SK-N-SH (cell line): ENCODE data around the gene VASN. TPM values are rescaled to one million over a fixed set of nuclear protein-coding genes. Genes with fewer than 3 reads are reported as not detected.

Experiments used
- CTCF ChIA-PET: fragments of 300-600, 350-600 bp; formaldehyde crosslinking; extraction: SDS; loops from one replicate; lab custom pipeline; 2021; lab: Yijun Ruan, JAX
- POLR2A ChIA-PET: fragments of 350-600 bp; sonication (Branson Sonifier 250); formaldehyde crosslinking; extraction: SDS; loops from one replicate; lab custom pipeline; 2020; ENCODE audit warnings: antibody characterized with exemption, inconsistent platforms; lab: Yijun Ruan, JAX
- DNase-seq: peaks from one replicate; pipeline ENCODE4 v3.0.0; 2012
- H2AFZ ChIP-seq: fragments of 200-600 bp; sonication (generic); 2 replicates; pipeline ENCODE4 v1.8.1; 2016; ENCODE audit warnings: antibody characterized with exemption, mild to moderate bottlenecking, low read depth
- H3F3A ChIP-seq: fragments of 200-600 bp; sonication (generic); replicated peaks from 2 replicates; pipeline ENCODE3; 2016; ENCODE audit warnings: antibody characterized with exemption, mild to moderate bottlenecking; ENCODE audit not compliant: insufficient read depth
- H3K27ac ChIP-seq, 2 experiments: fragments of 200-500 bp in 1 of 2; fragments of 200-600 bp in 1 of 2; sonication (Bioruptor generic) in 1 of 2; sonication (generic), shearing (Covaris generic) in 1 of 2; 2 replicates each; pipeline versions ENCODE4 v1.5.1 to v1.6.1; 2014 to 2016; ENCODE audit warnings: low read depth in 2 of 2, inconsistent platforms in 1 of 2, low read length in 1 of 2, mild to moderate bottlenecking in 1 of 2, mixed read lengths in 1 of 2
- H3K27me3 ChIP-seq: fragments of 200-600 bp; sonication (generic), shearing (Covaris generic); 2 replicates; pipeline ENCODE4 v1.6.1; 2016; ENCODE audit warnings: mixed run types; ENCODE audit not compliant: insufficient read depth
- H3K36me3 ChIP-seq, 2 experiments: fragments of 200-500 bp in 1 of 2; fragments of 200-600 bp in 1 of 2; sonication (Bioruptor generic) in 1 of 2; sonication (generic) in 1 of 2; replicated peaks in 1 of 2; 2 replicates each; pipeline versions ENCODE3 to v1.5.1; 2014 to 2016; ENCODE audit warnings: low read length in 1 of 2, mild to moderate bottlenecking in 1 of 2; ENCODE audit not compliant: insufficient read depth in 2 of 2, control insufficient read depth in 1 of 2
- H3K4me1 ChIP-seq, 2 experiments: fragments of 200-500 bp in 1 of 2; fragments of 200-600 bp in 1 of 2; sonication (Bioruptor generic) in 1 of 2; sonication (generic), shearing (Covaris generic) in 1 of 2; 2 replicates each; pipeline versions ENCODE4 v1.5.1 to v1.6.1; 2014 to 2016; ENCODE audit warnings: low read depth in 1 of 2, low read length in 1 of 2, mixed run types in 1 of 2; ENCODE audit not compliant: insufficient read depth in 2 of 2, control insufficient read depth in 1 of 2
- H3K4me2 ChIP-seq: fragments of 200-600 bp; sonication (generic), shearing (Covaris generic); 2 replicates; pipeline ENCODE4 v1.6.1; 2017; ENCODE audit warnings: mixed run types
- H3K4me3 ChIP-seq, 2 experiments: fragments of 200-500 bp in 1 of 2; fragments of 200-600 bp in 1 of 2; sonication (Bioruptor generic) in 1 of 2; sonication (generic), shearing (Covaris generic) in 1 of 2; 2 replicates each; pipeline versions ENCODE4 v1.5.1 to v1.8.1; 2014 to 2016; ENCODE audit warnings: low read depth in 2 of 2, inconsistent platforms in 1 of 2, low read length in 1 of 2, mild to moderate bottlenecking in 1 of 2, mixed read lengths in 1 of 2, moderate library complexity in 1 of 2
- H3K79me2 ChIP-seq: fragments of 200-600 bp; sonication (generic); 2 replicates; pipeline ENCODE4 v1.8.1; 2017; ENCODE audit warnings: mild to moderate bottlenecking; ENCODE audit not compliant: insufficient read depth
- H3K9ac ChIP-seq: fragments of 200-600 bp; sonication (generic); 2 replicates; pipeline ENCODE4 v1.6.1; 2017; ENCODE audit warnings: mixed run types
- H3K9me2 ChIP-seq: fragments of 200-600 bp; sonication (generic); 2 replicates; pipeline ENCODE4 v1.6.1; 2017; ENCODE audit warnings: mixed run types
- H3K9me3 ChIP-seq: fragments of 200-600 bp; sonication (generic); 2 replicates; pipeline ENCODE4 v1.6.1; 2017; ENCODE audit warnings: mixed run types, mild to moderate bottlenecking, moderate library complexity
- H4K20me1 ChIP-seq: fragments of 200-600 bp; sonication (generic); 2 replicates; pipeline ENCODE4 v1.6.1; 2017; ENCODE audit warnings: mild to moderate bottlenecking, mixed run types; ENCODE audit not compliant: insufficient read depth
- ELF1 ChIP-seq: IDR thresholded peaks from 2 replicates; pipeline ENCODE4 v1.4.0; 2012
- FOSL2 ChIP-seq: IDR thresholded peaks from 2 replicates; pipeline ENCODE4 v1.4.0; 2012; ENCODE audit warnings: low read depth, mild to moderate bottlenecking, moderate library complexity, borderline replicate concordance
- FOXM1 ChIP-seq: IDR thresholded peaks from 2 replicates; pipeline ENCODE4 v1.4.0; 2012; ENCODE audit warnings: low read depth, mild to moderate bottlenecking
- GABPA ChIP-seq: IDR thresholded peaks from 2 replicates; pipeline ENCODE4 v1.4.0; 2012; ENCODE audit warnings: low read depth, mild to moderate bottlenecking
- GATA2 ChIP-seq: sonication (generic); formaldehyde crosslinking; IDR thresholded peaks from 2 replicates; pipeline ENCODE4 v1.5.0; 2020; ENCODE audit warnings: mild to moderate bottlenecking, missing genetic modification reagents
- MEF2A ChIP-seq: IDR thresholded peaks from 2 replicates; pipeline ENCODE4 v1.4.0; 2012; ENCODE audit warnings: low read depth, borderline replicate concordance
- TCF12 ChIP-seq: IDR thresholded peaks from 2 replicates; pipeline ENCODE4 v1.4.0; 2012
- TEAD4 ChIP-seq: IDR thresholded peaks from 2 replicates; pipeline ENCODE4 v1.4.0; 2012; ENCODE audit warnings: mild to moderate bottlenecking, borderline replicate concordance; ENCODE audit not compliant: insufficient read depth
- WGBS: methylation state at CpG from one replicate; pipeline ENCODE4 v1.1.6; 2017; ENCODE audit warnings: low lambda C conversion rate; 5-methylcytosine and 5-hydroxymethylcytosine counted together
- polyA plus RNA-seq, 3 experiments: library from polyadenylated mRNA; depleted of rRNA; stranded (reverse); fragments of >200 nt; gene quantifications; 2 replicates each; pipeline ENCODE4 v1.2.3, GENCODE V29; 2012
- TF ChIP-seq, protein P1 (sequence below): IDR thresholded peaks from 2 replicates; pipeline ENCODE4 v1.4.0; 2012; ENCODE audit warnings: low read depth
- TF ChIP-seq, protein P2 (sequence below): IDR thresholded peaks from 2 replicates; pipeline ENCODE4 v1.4.0; 2012; ENCODE audit warnings: low read depth, borderline replicate concordance

The VASN gene
- polyA plus RNA-seq, 1 of the 3 experiments (the other 2 are of a cell fraction) = 37.4 TPM

DNA sequence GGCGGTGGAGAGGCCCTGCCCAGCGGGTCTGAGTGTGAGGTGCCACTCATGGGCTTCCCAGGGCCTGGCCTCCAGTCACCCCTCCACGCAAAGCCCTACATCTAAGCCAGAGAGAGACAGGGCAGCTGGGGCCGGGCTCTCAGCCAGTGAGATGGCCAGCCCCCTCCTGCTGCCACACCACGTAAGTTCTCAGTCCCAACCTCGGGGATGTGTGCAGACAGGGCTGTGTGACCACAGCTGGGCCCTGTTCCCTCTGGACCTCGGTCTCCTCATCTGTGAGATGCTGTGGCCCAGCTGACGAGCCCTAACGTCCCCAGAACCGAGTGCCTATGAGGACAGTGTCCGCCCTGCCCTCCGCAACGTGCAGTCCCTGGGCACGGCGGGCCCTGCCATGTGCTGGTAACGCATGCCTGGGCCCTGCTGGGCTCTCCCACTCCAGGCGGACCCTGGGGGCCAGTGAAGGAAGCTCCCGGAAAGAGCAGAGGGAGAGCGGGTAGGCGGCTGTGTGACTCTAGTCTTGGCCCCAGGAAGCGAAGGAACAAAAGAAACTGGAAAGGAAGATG is 11.2 kb downstream of the VASN start:
- H3K9ac ChIP-seq = no peak overlapping the region
- DNase-seq = no peak
- no peaks in the 10 kb centered on the region for H3K27me3 ChIP-seq
- ChIA-PET CTCF (interaction anchor here (0.6 to 32.1 kb wide), 3 partner anchors 10 to 32 kb away, joined by 3 to 558 read pairs (median 8); partner anchors contain the start of gene PAM16), POLR2A (interaction anchor here (2.1 kb wide), 1 partner anchor 10 kb away, joined by 7 read pairs; no protein-coding TSS in a partner anchor)
- no peaks in the 10 kb centered on the region for H3K9me2 ChIP-seq
- H3F3A ChIP-seq = peaks cover 25% of the 10 kb centered on the region
- peaks cover 33 to 74% of the 10 kb centered on the region in 2 experiments; a peak in 3 of 4 replicates for H3K4me1 ChIP-seq
- H3K36me3 ChIP-seq = peaks cover 0 to 33% of the 10 kb centered on the region in 2 experiments
- peaks cover 13% of the 10 kb centered on the region; the same call in 1 of the 2 replicates for H3K79me2 ChIP-seq
- 95% methylated on average over 15 of the region's 21 CpGs for WGBS
- TF ChIP-seq, protein P1, sequence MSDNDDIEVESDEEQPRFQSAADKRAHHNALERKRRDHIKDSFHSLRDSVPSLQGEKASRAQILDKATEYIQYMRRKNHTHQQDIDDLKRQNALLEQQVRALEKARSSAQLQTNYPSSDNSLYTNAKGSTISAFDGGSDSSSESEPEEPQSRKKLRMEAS = no peak
- TF ChIP-seq, protein P2, sequence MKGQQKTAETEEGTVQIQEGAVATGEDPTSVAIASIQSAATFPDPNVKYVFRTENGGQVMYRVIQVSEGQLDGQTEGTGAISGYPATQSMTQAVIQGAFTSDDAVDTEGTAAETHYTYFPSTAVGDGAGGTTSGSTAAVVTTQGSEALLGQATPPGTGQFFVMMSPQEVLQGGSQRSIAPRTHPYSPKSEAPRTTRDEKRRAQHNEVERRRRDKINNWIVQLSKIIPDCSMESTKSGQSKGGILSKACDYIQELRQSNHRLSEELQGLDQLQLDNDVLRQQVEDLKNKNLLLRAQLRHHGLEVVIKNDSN = no peak
- TF ChIP-seq FOXM1 (no peak), TCF12 (no peak), ELF1 (no peak), GATA2 (CRISPR knock-in tag) (no peak)
- H4K20me1 ChIP-seq = peaks cover 33% of the 10 kb centered on the region
- no peak overlapping the region for H3K4me2 ChIP-seq
- no peaks in the 10 kb centered on the region for H3K9me3 ChIP-seq
- H2AFZ ChIP-seq = no peak overlapping the region
- no peak overlapping the region for H3K4me3 ChIP-seq
- H3K27ac ChIP-seq = peak overlapping the region in 1 of 2 experiments; percentile 93; a peak in 2 of 4 replicates

DNA sequence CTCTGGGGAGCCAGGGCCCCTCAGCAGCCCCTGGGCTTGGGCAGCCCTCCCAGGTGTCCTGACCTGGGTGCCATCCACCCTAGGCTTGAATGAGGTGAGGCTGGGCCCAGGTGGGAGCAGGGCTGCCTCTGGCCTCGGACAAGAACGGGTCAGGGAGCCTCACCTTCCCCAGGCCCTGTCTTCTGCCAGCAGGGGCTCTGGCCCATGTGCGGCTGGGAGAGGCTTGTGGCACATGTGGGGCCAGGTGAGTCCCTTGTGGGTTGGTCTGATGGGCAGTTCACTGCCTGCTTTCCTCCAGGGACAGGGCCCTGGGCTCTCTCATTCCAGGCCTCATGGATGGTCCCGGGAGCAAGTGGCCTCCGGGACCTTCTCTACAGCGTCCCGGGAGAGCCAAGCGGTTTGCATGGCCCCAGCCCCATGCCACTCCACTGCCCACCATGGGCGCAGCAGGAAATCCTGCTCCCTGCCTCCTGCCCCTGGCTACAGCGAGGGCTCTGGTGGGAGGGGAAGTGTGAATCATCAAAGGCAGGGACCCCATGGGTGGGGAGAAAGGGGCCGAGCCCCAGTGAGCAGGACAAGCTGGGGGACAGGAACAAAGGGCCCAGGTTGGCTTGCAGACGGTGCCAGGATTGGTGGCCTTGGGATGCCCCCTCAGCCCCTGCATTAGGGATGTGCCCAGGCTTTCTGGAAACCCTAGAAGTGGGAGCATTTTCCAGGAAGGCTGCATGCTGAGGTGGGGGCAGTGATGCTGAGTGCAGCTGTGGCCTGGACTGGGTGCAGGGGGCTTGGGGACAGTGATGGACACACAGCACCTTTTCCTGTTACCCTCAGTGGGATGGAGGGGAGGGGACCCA is 12.2 kb downstream of the VASN start:
- TF ChIP-seq, protein P2 = no peak
- TF ChIP-seq MEF2A (no peak), TEAD4 (no peak), GABPA (no peak), TCF12 (no peak), FOSL2 (no peak)
- H3K4me3 ChIP-seq = no peak overlapping the region
- H3K4me1 ChIP-seq = peaks cover 30 to 74% of the 10 kb centered on the region in 2 experiments; a peak in 3 of 4 replicates
- peak; percentile 52 for DNase-seq
- H3K9me2 ChIP-seq = no peaks in the 10 kb centered on the region
- 89% methylated on average over 5 of the region's 12 CpGs for WGBS
- POLR2A ChIA-PET = interaction anchor here (2.1 kb wide), 1 partner anchor 9 kb away, joined by 7 read pairs; no protein-coding TSS in a partner anchor
- H3K9ac ChIP-seq = no peak overlapping the region
- H2AFZ ChIP-seq = no peak overlapping the region
- peak overlapping the region in 1 of 2 experiments; percentile 93; a peak in 3 of 4 replicates for H3K27ac ChIP-seq
- H3K36me3 ChIP-seq = peaks cover 0 to 33% of the 10 kb centered on the region in 2 experiments
- H3K27me3 ChIP-seq = no peaks in the 10 kb centered on the region
- CTCF ChIA-PET = interaction anchor here (0.6 to 32.1 kb wide), 3 partner anchors 9 to 33 kb away, joined by 3 to 558 read pairs (median 4); partner anchors contain the start of gene PAM16
- H3K4me2 ChIP-seq = peak overlapping the region; percentile 28; the same call in 1 of the 2 replicates
- H3F3A ChIP-seq = peaks cover 23% of the 10 kb centered on the region
- H3K79me2 ChIP-seq = peaks cover 3% of the 10 kb centered on the region; the same call in 1 of the 2 replicates
- peaks cover 24% of the 10 kb centered on the region for H4K20me1 ChIP-seq
- no peaks in the 10 kb centered on the region for H3K9me3 ChIP-seq
